K562 (cell line): Measurements from ENCODE around the gene SNTG2. TPM values are rescaled to one million over a fixed set of nuclear protein-coding genes. Genes with fewer than 3 reads are reported as not detected.
"Not testable (repeated sequence)": the region's sequence is repeated elsewhere in the genome, so short reads cannot be mapped to it uniquely, and the experiment has no call there.

Experiments used
- ATAC-seq: fragments of 200-7000 bp; cut with Tn5 transposase; 3 replicates; pipeline ENCODE4 v1.9.1; 2020; ENCODE audit warnings: moderate library complexity
- BruUV-seq: library from RNA; stranded (reverse); fragments of 400-500 nt; replicated peaks from 2 replicates; lab custom pipeline; 2021; lab: Mats Ljungman, UMichigan
- CTCF ChIA-PET: fragments of 300-600 bp; formaldehyde crosslinking; extraction: SDS; loops from one replicate; lab custom pipeline; 2021; ENCODE audit warnings: low intra/inter-chr PET ratio; lab: Yijun Ruan, JAX
- POLR2A ChIA-PET: fragments of 300-600, 350-650 bp; sonication (Branson Sonifier 250); formaldehyde crosslinking; extraction: SDS; loops from one replicate; lab custom pipeline; 2021; ENCODE audit warnings: antibody characterized with exemption, inconsistent platforms; lab: Yijun Ruan, JAX
- DNase-seq, 4 experiments: peaks; one replicate each; pipeline versions ENCODE4 v3.0.0 to v3.0.0-alpha.2; 2011 to 2018; ENCODE audit warnings: low spot score in 3 of 4, mixed read lengths in 3 of 4; ENCODE audit errors: extremely low read depth in 1 of 4
- FAIRE-seq: peaks from 2 replicates; lab custom pipeline; 2011; peaks lifted over from hg19 to GRCh38; lab: Jason Lieb, UNC
- H2AFZ ChIP-seq: 2 replicates; pipeline ENCODE4 v1.6.0; 2011; ENCODE audit warnings: low read depth, low read length, control low read depth, inconsistent platforms
- H3K27ac ChIP-seq: fragments of 200-600 bp; 3 replicates; pipeline ENCODE4 v1.8.0; 2011; ENCODE audit warnings: low read depth, mild to moderate bottlenecking, control low read depth, inconsistent platforms, low read length, moderate library complexity, mixed read lengths; ENCODE audit errors: extremely low read depth
- H3K27me3 ChIP-seq, 2 experiments: fragments of 300-600 bp in 1 of 2; 2 replicates in 1 of 2; 3 replicates in 1 of 2; pipeline versions ENCODE4 v1.6.0 to v1.8.0; 2011; ENCODE audit warnings: inconsistent platforms in 2 of 2, low read length in 2 of 2, mild to moderate bottlenecking in 1 of 2, mixed read lengths in 1 of 2, moderate library complexity in 1 of 2; ENCODE audit not compliant: control insufficient read depth in 2 of 2, insufficient read depth in 2 of 2
- H3K36me3 ChIP-seq: fragments of 300-600 bp; 3 replicates; pipeline ENCODE4 v1.8.0; 2011; ENCODE audit warnings: mild to moderate bottlenecking, low read length, inconsistent platforms; ENCODE audit not compliant: control insufficient read depth, insufficient read depth
- H3K4me1 ChIP-seq, 2 experiments: fragments of 200-600 bp in 1 of 2; replicated peaks in 1 of 2; 2 replicates in 1 of 2; 3 replicates in 1 of 2; pipeline versions ENCODE4 v1.5.1 to v1.8.0; 2011; ENCODE audit warnings: inconsistent platforms in 2 of 2, low read length in 2 of 2, mild to moderate bottlenecking in 1 of 2, mixed read lengths in 1 of 2, moderate library complexity in 1 of 2; ENCODE audit not compliant: control insufficient read depth in 2 of 2, insufficient read depth in 2 of 2
- H3K4me2 ChIP-seq: 2 replicates; pipeline ENCODE4 v1.6.1; 2011; ENCODE audit warnings: low read length, control low read depth, inconsistent platforms, mixed read lengths; ENCODE audit not compliant: insufficient read depth
- H3K4me3 ChIP-seq: fragments of 200-600 bp; sonication (generic), shearing (Covaris generic); 2 replicates; pipeline ENCODE4 v1.5.1; 2016; ENCODE audit warnings: control low read depth, inconsistent platforms
- H3K79me2 ChIP-seq: fragments of 200-600 bp; 3 replicates; pipeline ENCODE4 v1.8.0; 2011; ENCODE audit warnings: low read length, inconsistent platforms; ENCODE audit not compliant: control insufficient read depth, insufficient read depth
- H3K9ac ChIP-seq, 2 experiments: 2 replicates each; pipeline versions ENCODE4 v1.6.0 to v1.6.1; 2011; ENCODE audit warnings: low read depth in 2 of 2, low read length in 2 of 2, control low read depth in 1 of 2, inconsistent platforms in 1 of 2, mild to moderate bottlenecking in 1 of 2, mixed read lengths in 1 of 2; ENCODE audit not compliant: insufficient read depth in 1 of 2
- H3K9me1 ChIP-seq: one replicate; pipeline ENCODE4 v1.6.0; 2011; ENCODE audit warnings: inconsistent platforms, mild to moderate bottlenecking, low read length, moderate library complexity; ENCODE audit not compliant: control insufficient read depth, insufficient read depth
- H3K9me3 ChIP-seq: replicated peaks from 2 replicates; pipeline ENCODE4 v1.5.1; 2011; ENCODE audit warnings: low read depth, low read length, inconsistent platforms; ENCODE audit not compliant: control insufficient read depth, insufficient read depth
- H4K20me1 ChIP-seq: replicated peaks from 2 replicates; pipeline ENCODE4 v1.6.1; 2011; ENCODE audit warnings: low read length, inconsistent platforms, mixed read lengths; ENCODE audit not compliant: control insufficient read depth, insufficient read depth
- BDP1 ChIP-seq: IDR thresholded peaks from 3 replicates; pipeline ENCODE4 v1.6.1; 2011; ENCODE audit not compliant: insufficient read length, insufficient read depth
- FOXJ2 ChIP-seq: fragments of 200-800 bp; sonication (Bioruptor generic); IDR thresholded peaks from 2 replicates; pipeline ENCODE4 v1.6.1; 2016; ENCODE audit warnings: missing genetic modification characterization, missing compliant biosample characterization
- HCFC1 ChIP-seq: IDR thresholded peaks from 2 replicates; pipeline ENCODE4 v1.6.1; 2012; ENCODE audit warnings: low read depth, low read length, improper control_type of control experiment
- MAZ ChIP-seq, 2 experiments: fragments of 450-650 bp in 1 of 2; sonication (generic) in 1 of 2; formaldehyde crosslinking; IDR thresholded peaks in 1 of 2; conservative IDR thresholded peaks in 1 of 2; 2 replicates each; pipeline versions ENCODE4 v1.4.0 to v1.5.0; 2020; ENCODE audit warnings: mild to moderate bottlenecking in 1 of 2, missing genetic modification reagents in 1 of 2
- PHF8 ChIP-seq: fragments of 200-600 bp; sonication (generic); IDR thresholded peaks from 2 replicates; pipeline ENCODE4 v1.6.1; 2012; ENCODE audit warnings: mixed run types, mild to moderate bottlenecking, inconsistent platforms, low read length, moderate library complexity, borderline replicate concordance
- POLR3G ChIP-seq: IDR thresholded peaks from 2 replicates; pipeline ENCODE4 v1.6.1; 2011; ENCODE audit not compliant: insufficient read length, insufficient replicate concordance; ENCODE audit errors: extremely low read depth
- RNF2 ChIP-seq: sonication (generic); IDR thresholded peaks from 2 replicates; pipeline ENCODE4 v1.6.1; 2016
- SMARCB1 ChIP-seq: IDR thresholded peaks from 2 replicates; pipeline ENCODE4 v1.6.1; 2011; ENCODE audit warnings: improper control_type of control experiment, low read depth; ENCODE audit not compliant: insufficient read length
- TBP ChIP-seq: optimal IDR thresholded peaks from 2 replicates; pipeline ENCODE3; 2011; ENCODE audit warnings: low read depth, low read length, improper control_type of control experiment
- ZEB2 ChIP-seq: fragments of 450-650 bp; IDR thresholded peaks from 2 replicates; pipeline ENCODE4 v1.6.1; 2016
- WGBS: fragments of 100-300 bp; shearing (Covaris generic); methylation state at CpG from one replicate; pipeline ENCODE4 v1.1.6; 2016; ENCODE audit warnings: low coverage, mixed read lengths; ENCODE audit not compliant: insufficient coverage; ENCODE audit errors: missing lambda C conversion rate; 5-methylcytosine and 5-hydroxymethylcytosine counted together
- in situ Hi-C: fragments of 300-500 bp; cut with MboI; formaldehyde crosslinking; loops from 4 replicates; pipeline ENCODE4 v1.15.0; 2018; ENCODE audit warnings: inconsistent platforms, mixed read lengths
- intact Hi-C: fragments of 100-400 bp; cut with micrococcal nuclease; formaldehyde crosslinking; loops from 2 replicates; pipeline ENCODE4 v1.14.2; 2022
- polyA plus RNA-seq, 8 experiments: library from polyadenylated mRNA; depleted of rRNA in 4 of 8; stranded (reverse) in 5 of 8; unstranded in 3 of 8; fragments of >200 nt; fragmentation: Nextera tagmentation in 2 of 8; fragmentation: Illumina TruSeq in 1 of 8; extraction: Ambion mirVana in 2 of 8; extraction: Trizol in 1 of 8; gene quantifications; 2 replicates each; pipeline versions ENCODE4 v1.2.1 to v1.2.3, GENCODE V29; 2011 to 2014; ENCODE audit warnings: inconsistent platforms in 1 of 8, missing spikeins in 1 of 8
- total RNA-seq, 7 experiments: library from RNA; depleted of rRNA in 6 of 7; stranded (reverse); fragments of >200 nt in 6 of 7; fragmentation: Illumina TruSeq in 2 of 7; extraction: Trizol in 2 of 7; gene quantifications; 2 replicates each; pipeline versions ENCODE4 v1.2.1 to v1.2.3, GENCODE V29; 2011 to 2021; ENCODE audit warnings: low replicate concordance in 1 of 7
- TF ChIP-seq, protein P1 (sequence below): fragments of 200-400 bp; formaldehyde crosslinking; IDR thresholded peaks from 2 replicates; pipeline ENCODE4 v1.6.1; 2017; ENCODE audit warnings: mild to moderate bottlenecking, low read depth, low read length, moderate library complexity

SNTG2 gene
- total and polyA plus RNA-seq, 9 of the 15 experiments (the other 6 are each of a cell fraction or from before 2014, with no cell fraction given) = not detected

DNA sequence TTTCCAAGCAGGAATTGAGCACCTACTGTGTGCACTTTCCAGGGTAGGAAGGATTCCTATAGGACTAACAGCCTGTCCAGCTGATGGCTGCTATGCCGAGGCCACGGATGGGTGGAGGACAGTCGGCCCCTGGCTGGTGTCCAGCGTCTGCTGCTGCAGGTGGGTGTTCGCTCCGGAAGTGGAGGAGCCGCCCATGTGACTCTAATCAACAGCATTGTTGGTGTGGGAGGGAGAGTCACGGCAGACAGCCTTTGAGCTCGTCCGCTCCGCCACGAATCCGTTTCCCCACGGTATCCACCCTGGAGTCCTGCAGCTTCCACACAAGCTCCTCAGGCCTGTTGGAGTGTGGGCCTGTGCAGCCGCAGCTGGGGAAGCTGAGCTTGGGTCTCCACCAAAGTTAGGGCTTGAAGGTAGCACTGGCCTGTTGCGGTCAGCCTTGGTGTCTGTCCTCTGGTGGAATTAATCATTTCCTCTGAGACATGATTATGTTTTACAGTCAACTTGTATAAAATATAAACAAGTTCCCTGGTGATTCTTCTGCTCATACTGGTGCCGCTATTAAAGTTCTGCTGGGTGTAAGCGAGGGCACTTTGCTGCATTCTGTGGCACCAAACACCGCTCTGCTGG, 276.7 kb downstream of the SNTG2 start:
- H3K9ac ChIP-seq = no peak overlapping the region
- intact Hi-C loops (no loop called here), in situ Hi-C loops (no loop called here)
- H4K20me1 ChIP-seq = no peaks in the 10 kb centered on the region
- no peak overlapping the region for H3K27ac ChIP-seq
- 2% methylated on average over 19 of the region's 19 CpGs for WGBS
- no peaks in the 10 kb centered on the region for H3K79me2 ChIP-seq
- ATAC-seq (peak; percentile 26; the same call in 1 of the 3 replicates), DNase-seq (peak in 1 of 4 experiments; percentile 2), FAIRE-seq (no peak)
- H3K4me1 ChIP-seq = no peaks in the 10 kb centered on the region
- no peaks in the 10 kb centered on the region for H3K9me3 ChIP-seq
- no TSS peak for BruUV-seq
- H2AFZ ChIP-seq = no peak overlapping the region
- TF ChIP-seq, protein P1, sequence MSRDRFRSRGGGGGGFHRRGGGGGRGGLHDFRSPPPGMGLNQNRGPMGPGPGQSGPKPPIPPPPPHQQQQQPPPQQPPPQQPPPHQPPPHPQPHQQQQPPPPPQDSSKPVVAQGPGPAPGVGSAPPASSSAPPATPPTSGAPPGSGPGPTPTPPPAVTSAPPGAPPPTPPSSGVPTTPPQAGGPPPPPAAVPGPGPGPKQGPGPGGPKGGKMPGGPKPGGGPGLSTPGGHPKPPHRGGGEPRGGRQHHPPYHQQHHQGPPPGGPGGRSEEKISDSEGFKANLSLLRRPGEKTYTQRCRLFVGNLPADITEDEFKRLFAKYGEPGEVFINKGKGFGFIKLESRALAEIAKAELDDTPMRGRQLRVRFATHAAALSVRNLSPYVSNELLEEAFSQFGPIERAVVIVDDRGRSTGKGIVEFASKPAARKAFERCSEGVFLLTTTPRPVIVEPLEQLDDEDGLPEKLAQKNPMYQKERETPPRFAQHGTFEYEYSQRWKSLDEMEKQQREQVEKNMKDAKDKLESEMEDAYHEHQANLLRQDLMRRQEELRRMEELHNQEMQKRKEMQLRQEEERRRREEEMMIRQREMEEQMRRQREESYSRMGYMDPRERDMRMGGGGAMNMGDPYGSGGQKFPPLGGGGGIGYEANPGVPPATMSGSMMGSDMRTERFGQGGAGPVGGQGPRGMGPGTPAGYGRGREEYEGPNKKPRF = no peak
- TF ChIP-seq MAZ (CRISPR knock-in tag; conservative IDR thresholded peaks at IDR 0.05 in 1 of 2, IDR thresholded peaks at IDR 0.05 in 1 of 2) = no peak
- TF ChIP-seq HCFC1 = no peak
- TF ChIP-seq POLR3G = no peak
- TF ChIP-seq SMARCB1 = no peak
- no peak for TF ChIP-seq RNF2
- TF ChIP-seq PHF8 = no peak
- TF ChIP-seq FOXJ2 (tag) = no peak
- TF ChIP-seq ZEB2 = no peak
- TF ChIP-seq BDP1 = no peak
- no peak for TF ChIP-seq TBP
- H3K36me3 ChIP-seq = no peaks in the 10 kb centered on the region
- no peak overlapping the region for H3K4me3 ChIP-seq
- peaks cover 0 to 28% of the 10 kb centered on the region in 2 experiments; a peak in 2 of 5 replicates for H3K27me3 ChIP-seq
- H3K9me1 ChIP-seq = no peaks in the 10 kb centered on the region
- no peak overlapping the region for H3K4me2 ChIP-seq
- ChIA-PET CTCF (no interaction called here), POLR2A (interaction anchor here (0.6 kb wide), 1 partner anchor 128 kb away, joined by 3 read pairs; no protein-coding TSS in a partner anchor)

DNA sequence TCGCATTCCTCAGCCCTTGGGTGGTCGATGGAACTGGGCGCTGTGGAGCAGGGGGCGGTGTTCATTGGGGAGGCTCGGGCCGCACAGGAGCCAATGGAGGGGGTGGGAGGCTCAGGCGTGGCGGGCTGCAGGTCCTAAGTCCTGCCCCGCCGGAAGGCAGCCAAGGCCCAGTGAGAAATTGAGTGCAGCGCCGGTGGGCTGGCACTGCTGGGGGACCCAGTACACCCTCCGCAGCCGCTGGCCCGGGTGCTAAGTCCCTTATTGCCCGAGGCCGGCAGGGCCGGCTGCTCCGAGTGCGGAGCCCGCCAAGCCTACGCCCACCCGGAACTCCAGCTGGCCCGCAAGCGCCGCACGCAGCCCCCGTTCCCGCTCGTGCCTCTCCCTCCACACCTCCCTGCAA, 278.9 kb downstream of the SNTG2 start:
- H3K4me3 ChIP-seq, CTCF ChIA-PET, intact Hi-C loops, in situ Hi-C loops, H3K9me1 ChIP-seq, DNase-seq, BruUV-seq, ATAC-seq, H3K4me2 ChIP-seq, H3K79me2 ChIP-seq, H4K20me1 ChIP-seq, H3K9me3 ChIP-seq, H3K36me3 ChIP-seq, H3K9ac ChIP-seq, H3K4me1 ChIP-seq, H3K27ac ChIP-seq, POLR2A ChIA-PET, FAIRE-seq, H2AFZ ChIP-seq: not testable (repeated sequence)
- H3K27me3 ChIP-seq = peaks cover 0 to 42% of the 10 kb centered on the region in 2 experiments; a peak in 2 of 5 replicates
- WGBS = 4% methylated on average over 7 of the region's 30 CpGs
